ENCODE measurements around the gene CDKN2A.

The CDKN2A gene

GRCh38 chr9:21958833-21959232, 35.4 kb downstream of the CDKN2A start:
- in situ Hi-C loops (cut with MboI; ENCODE audit: low sequenced_read_pairs), result no loop called here

GRCh38 chr9:21945606-21946005, 48.6 kb downstream of the CDKN2A start:
- in situ Hi-C loops (cut with MboI; ENCODE audit: low sequenced_read_pairs), result no loop called here

- in situ Hi-C loops (cut with MboI; ENCODE audit: low sequenced_read_pairs), result no loop called here
Observed at GRCh38 chr9:21943464-21943863, 50.7 kb downstream of the CDKN2A start.

GRCh38 chr9:21941337-21941995, 52.7 kb downstream of the CDKN2A start:
- in situ Hi-C loops (cut with MboI; ENCODE audit: low sequenced_read_pairs), result no loop called here

- in situ Hi-C loops (cut with MboI; ENCODE audit: low sequenced_read_pairs), result no loop called here
Observed at GRCh38 chr9:21936161-21936560, 58.0 kb downstream of the CDKN2A start.

GRCh38 chr9:21935631-21936030, 58.6 kb downstream of the CDKN2A start:
- in situ Hi-C loops (cut with MboI; ENCODE audit: low sequenced_read_pairs), result no loop called here

GRCh38 chr9:21933865-21934264, 60.3 kb downstream of the CDKN2A start:
- in situ Hi-C loops (cut with MboI; ENCODE audit: low sequenced_read_pairs), result no loop called here

GRCh38 chr9:21933281-21933680, 60.9 kb downstream of the CDKN2A start:
- in situ Hi-C loops (cut with MboI; ENCODE audit: low sequenced_read_pairs), result no loop called here

GRCh38 chr9:21931428-21931827, 62.8 kb downstream of the CDKN2A start:
- in situ Hi-C loops (cut with MboI; ENCODE audit: low sequenced_read_pairs), result no loop called here

- in situ Hi-C loops (cut with MboI; ENCODE audit: low sequenced_read_pairs), result no loop called here
Observed at GRCh38 chr9:21927752-21928151, 66.4 kb downstream of the CDKN2A start.

GRCh38 chr9:21923694-21924093, 70.5 kb downstream of the CDKN2A start:
- in situ Hi-C loops (cut with MboI; ENCODE audit: low sequenced_read_pairs), result no loop called here

- in situ Hi-C loops (cut with MboI; ENCODE audit: low sequenced_read_pairs), result no loop called here
Observed at GRCh38 chr9:21919377-21920362, 74.5 kb downstream of the CDKN2A start.
